ENCODE results near the gene NR4A3. TPM values are rescaled to one million over a fixed set of nuclear protein-coding genes. Genes with fewer than 3 reads are reported as not detected.
"Not testable (repeated sequence)": the region's sequence is repeated elsewhere in the genome, so short reads cannot be mapped to it uniquely, and the experiment has no call there.

NR4A3 gene
- total RNA-seq, 1 donor from 2014 or later = 6.2 TPM

GRCh38 chr9:99850736-99851499, 29.2 kb downstream of the NR4A3 start:
- Histone ChIP-seq H3K4me3 (no peak overlapping the region), H3K27ac (replicated peaks) (no peak overlapping the region), H3K27me3 (ENCODE audit: low read depth) (no peaks in the 10 kb centered on the region), H3K36me3 (peaks cover 21% of the 10 kb centered on the region), H3K9me3 (replicated peaks) (no peaks in the 10 kb centered on the region), H3K4me1 (no peaks in the 10 kb centered on the region)
- DNase-seq = no peak
- TF ChIP-seq CTCF (IDR thresholded peaks at IDR 0.05; ENCODE audit: borderline replicate concordance) = no peak
- intact Hi-C loops (cut with micrococcal nuclease) = no loop called here

GRCh38 chr9:99851500-99851822, 29.8 kb downstream of the NR4A3 start:
- DNase-seq = no peak
- H3K27ac ChIP-seq (replicated peaks) = no peak overlapping the region
- H3K27me3 ChIP-seq (ENCODE audit: low read depth) = no peaks in the 10 kb centered on the region
- no peaks in the 10 kb centered on the region for H3K9me3 ChIP-seq (replicated peaks)
- peaks cover 19% of the 10 kb centered on the region for H3K36me3 ChIP-seq
- no peak for TF ChIP-seq CTCF (IDR thresholded peaks at IDR 0.05; ENCODE audit: borderline replicate concordance)
- no peaks in the 10 kb centered on the region for H3K4me1 ChIP-seq
- intact Hi-C loops (cut with micrococcal nuclease) = no loop called here
- H3K4me3 ChIP-seq = no peak overlapping the region

GRCh38 chr9:99852617-99853016, 30.9 kb downstream of the NR4A3 start:
- Histone ChIP-seq H3K4me1 (no peaks in the 10 kb centered on the region), H3K27me3 (ENCODE audit: low read depth) (no peaks in the 10 kb centered on the region), H3K9me3 (replicated peaks) (no peaks in the 10 kb centered on the region), H3K36me3 (peaks cover 11% of the 10 kb centered on the region), H3K27ac (replicated peaks) (no peak overlapping the region), H3K4me3 (no peak overlapping the region)
- DNase-seq = no peak
- intact Hi-C loops (cut with micrococcal nuclease) = no loop called here
- no peak for TF ChIP-seq CTCF (IDR thresholded peaks at IDR 0.05; ENCODE audit: borderline replicate concordance)

GRCh38 chr9:99855467-99856176, 33.9 kb downstream of the NR4A3 start:
- Histone ChIP-seq H3K27ac (replicated peaks) (no peak overlapping the region), H3K4me1 (no peaks in the 10 kb centered on the region), H3K36me3 (no peaks in the 10 kb centered on the region), H3K4me3 (no peak overlapping the region), H3K9me3 (replicated peaks) (no peaks in the 10 kb centered on the region), H3K27me3 (ENCODE audit: low read depth) (no peaks in the 10 kb centered on the region)
- DNase-seq = no peak
- TF ChIP-seq CTCF (IDR thresholded peaks at IDR 0.05; ENCODE audit: borderline replicate concordance) = no peak
- intact Hi-C loops (cut with micrococcal nuclease) = no loop called here

- H3K9me3 ChIP-seq (replicated peaks); H3K4me1 ChIP-seq; H3K36me3 ChIP-seq; H3K4me3 ChIP-seq; H3K27me3 ChIP-seq (ENCODE audit: low read depth); H3K27ac ChIP-seq (replicated peaks); intact Hi-C loops (cut with micrococcal nuclease); DNase-seq: not testable (repeated sequence)
These were observed 35.9 kb downstream of the NR4A3 start for GRCh38 chr9:99857576-99857975.

- H3K4me3 ChIP-seq = no peak overlapping the region
- no peaks in the 10 kb centered on the region for H3K27me3 ChIP-seq (ENCODE audit: low read depth)
- H3K9me3 ChIP-seq (replicated peaks) = no peaks in the 10 kb centered on the region
- H3K4me1 ChIP-seq = no peaks in the 10 kb centered on the region
- no peaks in the 10 kb centered on the region for H3K36me3 ChIP-seq
- intact Hi-C loops (cut with micrococcal nuclease) = no loop called here
- no peak overlapping the region for H3K27ac ChIP-seq (replicated peaks)
- TF ChIP-seq CTCF (IDR thresholded peaks at IDR 0.05; ENCODE audit: borderline replicate concordance) = no peak
- no peak for DNase-seq
These were observed 36.4 kb downstream of the NR4A3 start for GRCh38 chr9:99858087-99858486.

Measured in left ventricle myocardium inferior (tissue), 1 donor.